ENCODE data around the gene STEAP3. TPM values are rescaled to one million over a fixed set of nuclear protein-coding genes. Genes with fewer than 3 reads are reported as not detected.

The STEAP3 gene
- total RNA-seq, 1 donor from 2014 or later: 38.8 TPM

GRCh38 chr2:119255760-119256581, 32.3 kb downstream of the STEAP3 start:
- H3K9ac ChIP-seq (ENCODE audit: low read length): peak overlapping the region; percentile 49
- H3K27ac ChIP-seq (ENCODE audit: low read depth, low read length): peak overlapping the region; percentile 72
- peak overlapping the region; percentile 59 for H3K4me2 ChIP-seq (ENCODE audit: low read length)
- Mint-ChIP-seq H3K4me3 (ENCODE audit: unreplicated experiment) (no peak overlapping the region), H3K4me1 (ENCODE audit: low read depth, unreplicated experiment) (peaks cover 68% of the 10 kb centered on the region), H3K27ac (ENCODE audit: unreplicated experiment) (peak overlapping the region; percentile 97), H3K36me3 (ENCODE audit: low read depth, unreplicated experiment) (peaks cover 8% of the 10 kb centered on the region), H3K27me3 (ENCODE audit: low read depth, unreplicated experiment) (no peaks in the 10 kb centered on the region), H3K9me3 (ENCODE audit: unreplicated experiment) (peaks cover 2% of the 10 kb centered on the region)
- H4K20me1 ChIP-seq (ENCODE audit: insufficient read depth, low read length): no peaks in the 10 kb centered on the region
- peak; percentile 95 for DNase-seq (ENCODE audit: low read depth)
- no peak for TF ChIP-seq CTCF (IDR thresholded peaks at IDR 0.05; ENCODE audit: insufficient read depth, low read depth, low read length)
- TF ChIP-seq EZH2 (IDR thresholded peaks at IDR 0.05; ENCODE audit: insufficient read depth, low read length): no peak
- no peaks in the 10 kb centered on the region for H3K9me3 ChIP-seq (ENCODE audit: insufficient read depth, low read depth, low read length)
- no peaks in the 10 kb centered on the region for H3K27me3 ChIP-seq (ENCODE audit: insufficient read depth, low read length)
- peak; percentile 100 for FAIRE-seq
- no peak overlapping the region for H3K4me3 ChIP-seq (ENCODE audit: insufficient read depth, low read depth, low read length)
- peaks cover 55% of the 10 kb centered on the region for H3K4me1 ChIP-seq (ENCODE audit: insufficient read depth, low read length)
- H3K36me3 ChIP-seq (ENCODE audit: insufficient read depth, low read length): peaks cover 2% of the 10 kb centered on the region
- peak overlapping the region; percentile 47 for H2AFZ ChIP-seq (ENCODE audit: low read depth, low read length)
- H3K79me2 ChIP-seq (ENCODE audit: insufficient read depth, low read length): peaks cover 4% of the 10 kb centered on the region

- Histone ChIP-seq H3K9me3 (ENCODE audit: insufficient read depth, low read depth, low read length) (no peaks in the 10 kb centered on the region), H3K4me3 (ENCODE audit: insufficient read depth, low read depth, low read length) (no peak overlapping the region), H3K27me3 (ENCODE audit: insufficient read depth, low read length) (no peaks in the 10 kb centered on the region), H3K36me3 (ENCODE audit: insufficient read depth, low read length) (no peaks in the 10 kb centered on the region), H3K27ac (ENCODE audit: low read depth, low read length) (peak overlapping the region; percentile 72), H3K9ac (ENCODE audit: low read length) (peak overlapping the region; percentile 49), H2AFZ (ENCODE audit: low read depth, low read length) (peak overlapping the region; percentile 47), H3K79me2 (ENCODE audit: insufficient read depth, low read length) (peaks cover 4% of the 10 kb centered on the region), H4K20me1 (ENCODE audit: insufficient read depth, low read length) (no peaks in the 10 kb centered on the region), H3K4me1 (ENCODE audit: insufficient read depth, low read length) (peaks cover 55% of the 10 kb centered on the region), H3K4me2 (ENCODE audit: low read length) (peak overlapping the region; percentile 59)
- TF ChIP-seq CTCF (IDR thresholded peaks at IDR 0.05; ENCODE audit: insufficient read depth, low read depth, low read length) (no peak), EZH2 (IDR thresholded peaks at IDR 0.05; ENCODE audit: insufficient read depth, low read length) (no peak)
- Mint-ChIP-seq H3K9me3 (ENCODE audit: unreplicated experiment) (peaks cover 2% of the 10 kb centered on the region), H3K27ac (ENCODE audit: unreplicated experiment) (peak overlapping the region; percentile 97), H3K4me1 (ENCODE audit: low read depth, unreplicated experiment) (peaks cover 71% of the 10 kb centered on the region), H3K27me3 (ENCODE audit: low read depth, unreplicated experiment) (no peaks in the 10 kb centered on the region), H3K36me3 (ENCODE audit: low read depth, unreplicated experiment) (peaks cover 7% of the 10 kb centered on the region), H3K4me3 (ENCODE audit: unreplicated experiment) (no peak overlapping the region)
- DNase-seq (ENCODE audit: low read depth) (no peak), FAIRE-seq (no peak)
Measured at GRCh38 chr2:119256582-119256921, 32.9 kb downstream of the STEAP3 start.

- no peak for FAIRE-seq
- H3K27me3 Mint-ChIP-seq (ENCODE audit: low read depth, unreplicated experiment): no peaks in the 10 kb centered on the region
- no peak for TF ChIP-seq CTCF (IDR thresholded peaks at IDR 0.05; ENCODE audit: insufficient read depth, low read depth, low read length)
- TF ChIP-seq EZH2 (IDR thresholded peaks at IDR 0.05; ENCODE audit: insufficient read depth, low read length): no peak
- Histone ChIP-seq H3K4me3 (ENCODE audit: insufficient read depth, low read depth, low read length) (no peak overlapping the region), H3K9me3 (ENCODE audit: insufficient read depth, low read depth, low read length) (no peaks in the 10 kb centered on the region), H4K20me1 (ENCODE audit: insufficient read depth, low read length) (no peaks in the 10 kb centered on the region), H3K27ac (ENCODE audit: low read depth, low read length) (no peak overlapping the region), H3K4me2 (ENCODE audit: low read length) (no peak overlapping the region), H3K79me2 (ENCODE audit: insufficient read depth, low read length) (peaks cover 4% of the 10 kb centered on the region), H3K4me1 (ENCODE audit: insufficient read depth, low read length) (peaks cover 51% of the 10 kb centered on the region), H3K27me3 (ENCODE audit: insufficient read depth, low read length) (no peaks in the 10 kb centered on the region), H2AFZ (ENCODE audit: low read depth, low read length) (no peak overlapping the region), H3K9ac (ENCODE audit: low read length) (no peak overlapping the region), H3K36me3 (ENCODE audit: insufficient read depth, low read length) (no peaks in the 10 kb centered on the region)
- H3K27ac Mint-ChIP-seq (ENCODE audit: unreplicated experiment): no peak overlapping the region
- peaks cover 7% of the 10 kb centered on the region for H3K36me3 Mint-ChIP-seq (ENCODE audit: low read depth, unreplicated experiment)
- peaks cover 67% of the 10 kb centered on the region for H3K4me1 Mint-ChIP-seq (ENCODE audit: low read depth, unreplicated experiment)
- no peak for DNase-seq (ENCODE audit: low read depth)
- no peaks in the 10 kb centered on the region for H3K9me3 Mint-ChIP-seq (ENCODE audit: unreplicated experiment)
- no peak overlapping the region for H3K4me3 Mint-ChIP-seq (ENCODE audit: unreplicated experiment)
Measured at GRCh38 chr2:119257198-119257597, 33.6 kb downstream of the STEAP3 start.

Measured in astrocyte (in vitro differentiated cells and primary cell).